Right atrium auricular region (tissue), 2 donors: Measurements from ENCODE around the gene ZBTB49. TPM values are rescaled to one million over a fixed set of nuclear protein-coding genes. Genes with fewer than 3 reads are reported as not detected.
A peak's percentile ranks its signal among the peaks of the same experiment; 100 is the strongest.
"Not testable (repeated sequence)": the region's sequence is repeated elsewhere in the genome, so short reads cannot be mapped to it uniquely, and the experiment has no call there.

Experiments
- DNase-seq: peaks from one replicate; pipeline ENCODE4 v3.0.0-alpha.2; 2019; ENCODE audit warnings: low spot score
- H3K27ac ChIP-seq, 2 donors: fragments of 200-600 bp; sonication (generic); 1 replicate in 1 of 2; 2 replicates in 1 of 2; pipeline ENCODE4 v1.5.1; 2016 to 2019
- H3K27me3 ChIP-seq, 2 donors: fragments of 200-600 bp; sonication (generic); one replicate each; pipeline versions ENCODE4 v1.5.1 to v1.6.0; 2017 to 2019
- H3K36me3 ChIP-seq: fragments of 200-600 bp; sonication (generic); one replicate; pipeline ENCODE4 v1.5.1; 2016
- H3K4me1 ChIP-seq, 2 donors: fragments of 200-600 bp; sonication (generic); one replicate each; pipeline versions ENCODE4 v1.5.1 to v1.6.0; 2017 to 2019
- H3K4me3 ChIP-seq, 2 donors: fragments of 200-600 bp; sonication (generic); 1 replicate in 1 of 2; 2 replicates in 1 of 2; pipeline ENCODE4 v1.5.1; 2017 to 2019; ENCODE audit warnings: mild to moderate bottlenecking in 1 of 2, moderate library complexity in 1 of 2
- H3K9me3 ChIP-seq, 2 donors: fragments of 200-600 bp; sonication (generic); one replicate each; pipeline ENCODE4 v1.5.1; 2019
- CTCF ChIP-seq, 2 donors: fragments of 200-600 bp; sonication (generic); IDR thresholded peaks; one replicate each; pipeline ENCODE4 v1.5.1; 2019; ENCODE audit warnings: antibody characterized with exemption in 2 of 2
- total RNA-seq, 2 donors: library from RNA; depleted of rRNA; stranded (reverse); fragments of >200 nt; gene quantifications; one replicate each; pipeline ENCODE4 v1.1.0, GENCODE V29; 2016

The ZBTB49 gene
- 10 to 100 TPM in 1 of 2 donors, 1 to 10 TPM in 1; 4.7 to 12.9 TPM for total RNA-seq

GRCh38 chr4:4289941-4290850 is at the start of gene ZBTB49, which contains the start of gene LYAR:
TSS of gene ZBTB49 (plus strand) at chr4:4290251. CDS start at chr4:4299946, 9,695 bp downstream.
TSS of gene LYAR (minus strand) at chr4:4290154. CDS start at chr4:4283742, 6,412 bp downstream.
- H3K27ac ChIP-seq, result peak within 1 kb of the TSS; percentile 76 to 86
- H3K27me3 ChIP-seq, result no peaks in the 10 kb centered on the region
- no peaks in the 10 kb centered on the region for H3K9me3 ChIP-seq
- DNase-seq, result peak; percentile 93
- H3K4me1 ChIP-seq, result peaks cover 0 to 40% of the 10 kb centered on the region in 2 donors
- no peak for TF ChIP-seq CTCF (IDR thresholded peaks at IDR 0.05)
- H3K36me3 ChIP-seq, result no peaks in the 10 kb centered on the region
- peak within 1 kb of the TSS; percentile 74 to 98 for H3K4me3 ChIP-seq

- H3K36me3 ChIP-seq, result peaks cover 33% of the 10 kb centered on the region
These were observed 44.9 kb upstream of the ZBTB49 start for GRCh38 chr4:4245172-4245571.

GRCh38 chr4:4247696-4248028 is 42.4 kb upstream of the ZBTB49 start:
- no peaks in the 10 kb centered on the region for H3K27me3 ChIP-seq
- TF ChIP-seq CTCF (IDR thresholded peaks at IDR 0.05), result no peak
- no peak for DNase-seq
- H3K4me1 ChIP-seq, result peaks cover 0 to 18% of the 10 kb centered on the region in 2 donors
- no peaks in the 10 kb centered on the region for H3K9me3 ChIP-seq
- H3K27ac ChIP-seq, result peak overlapping the region; percentile 91
- H3K36me3 ChIP-seq, result peaks cover 24% of the 10 kb centered on the region
- H3K4me3 ChIP-seq, result peak overlapping the region; percentile 81 to 93

More at GRCh38 chr4:4245172-4245571, 44.9 kb upstream of the ZBTB49 start:
- no peak for TF ChIP-seq CTCF (IDR thresholded peaks at IDR 0.05)
- no peaks in the 10 kb centered on the region for H3K27me3 ChIP-seq
- H3K4me3 ChIP-seq, result no peak overlapping the region
- H3K4me1 ChIP-seq, result peaks cover 0 to 18% of the 10 kb centered on the region in 2 donors
- H3K9me3 ChIP-seq, result no peaks in the 10 kb centered on the region
- H3K27ac ChIP-seq, result no peak overlapping the region
- DNase-seq, result no peak

- peak; percentile 94 for DNase-seq
- H3K27me3 ChIP-seq, result no peaks in the 10 kb centered on the region
- H3K36me3 ChIP-seq, result peaks cover 24% of the 10 kb centered on the region
- peak in 1 of 2 donors; percentile 36 for TF ChIP-seq CTCF (IDR thresholded peaks at IDR 0.05)
- H3K27ac ChIP-seq, result peak within 1 kb of the TSS; percentile 91
- peak within 1 kb of the TSS; percentile 81 to 93 for H3K4me3 ChIP-seq
- no peaks in the 10 kb centered on the region for H3K9me3 ChIP-seq
- H3K4me1 ChIP-seq, result peaks cover 0 to 18% of the 10 kb centered on the region in 2 donors
These were observed 41.8 kb upstream of the ZBTB49 start, which contains the start of gene TMEM128 for GRCh38 chr4:4248029-4248884. TSS of gene TMEM128 (minus strand) at chr4:4248223. CDS start at chr4:4248202, 21 bp downstream.

GRCh38 chr4:4248885-4249203 is 41.2 kb upstream of the ZBTB49 start:
- H3K36me3 ChIP-seq, result peaks cover 20% of the 10 kb centered on the region
- no peaks in the 10 kb centered on the region for H3K9me3 ChIP-seq
- no peak for TF ChIP-seq CTCF (IDR thresholded peaks at IDR 0.05)
- H3K27ac ChIP-seq, result peak overlapping the region; percentile 91
- peak overlapping the region; percentile 81 to 93 for H3K4me3 ChIP-seq
- no peak for DNase-seq
- H3K27me3 ChIP-seq, result no peaks in the 10 kb centered on the region
- peaks cover 0 to 18% of the 10 kb centered on the region in 2 donors for H3K4me1 ChIP-seq

GRCh38 chr4:4249342-4249741 is 40.7 kb upstream of the ZBTB49 start:
- H3K27ac ChIP-seq, H3K9me3 ChIP-seq, H3K27me3 ChIP-seq, DNase-seq: not testable (repeated sequence)
- Histone ChIP-seq H3K4me1 (peaks cover 0 to 18% of the 10 kb centered on the region in 2 donors), H3K4me3 (peak overlapping the region in 1 of 2 donors; percentile 81), H3K36me3 (peaks cover 15% of the 10 kb centered on the region)
